ENCODE data around the gene RXRA. TPM values are rescaled to one million over a fixed set of nuclear protein-coding genes. Genes with fewer than 3 reads are reported as not detected.

Gene RXRA
- total RNA-seq, 2 experiments from 2014 or later, result 1.2 to 1.4 TPM

GRCh38 chr9:134403292-134403681 is 77.0 kb downstream of the RXRA start:
- no peak overlapping the region for H3K4me3 Mint-ChIP-seq
- POLR2A ChIA-PET, result no interaction called here
- CTCF ChIA-PET, result no interaction called here

GRCh38 chr9:134403682-134404301 is 77.5 kb downstream of the RXRA start:
- no peaks in the 10 kb centered on the region for H3K27me3 Mint-ChIP-seq
- H3K36me3 Mint-ChIP-seq (ENCODE audit: low read depth), result no peaks in the 10 kb centered on the region
- H3K9me3 Mint-ChIP-seq, result peaks cover 6% of the 10 kb centered on the region
- no peak overlapping the region for H3K4me3 Mint-ChIP-seq
- ChIA-PET POLR2A (no interaction called here), CTCF (interaction anchor here (0.6 kb wide), 1 partner anchor 112 kb away, joined by 3 read pairs; no protein-coding TSS in a partner anchor)
- peak; percentile 36 for DNase-seq
- peak overlapping the region; percentile 62 for H3K27ac Mint-ChIP-seq
- peaks cover 35% of the 10 kb centered on the region for H3K4me1 Mint-ChIP-seq

More at GRCh38 chr9:134403292-134403681, 77.0 kb downstream of the RXRA start:
- Mint-ChIP-seq H3K27ac (no peak overlapping the region), H3K27me3 (no peaks in the 10 kb centered on the region), H3K36me3 (ENCODE audit: low read depth) (no peaks in the 10 kb centered on the region), H3K9me3 (peaks cover 6% of the 10 kb centered on the region), H3K4me1 (peaks cover 35% of the 10 kb centered on the region)
- DNase-seq, result no peak

DNA sequence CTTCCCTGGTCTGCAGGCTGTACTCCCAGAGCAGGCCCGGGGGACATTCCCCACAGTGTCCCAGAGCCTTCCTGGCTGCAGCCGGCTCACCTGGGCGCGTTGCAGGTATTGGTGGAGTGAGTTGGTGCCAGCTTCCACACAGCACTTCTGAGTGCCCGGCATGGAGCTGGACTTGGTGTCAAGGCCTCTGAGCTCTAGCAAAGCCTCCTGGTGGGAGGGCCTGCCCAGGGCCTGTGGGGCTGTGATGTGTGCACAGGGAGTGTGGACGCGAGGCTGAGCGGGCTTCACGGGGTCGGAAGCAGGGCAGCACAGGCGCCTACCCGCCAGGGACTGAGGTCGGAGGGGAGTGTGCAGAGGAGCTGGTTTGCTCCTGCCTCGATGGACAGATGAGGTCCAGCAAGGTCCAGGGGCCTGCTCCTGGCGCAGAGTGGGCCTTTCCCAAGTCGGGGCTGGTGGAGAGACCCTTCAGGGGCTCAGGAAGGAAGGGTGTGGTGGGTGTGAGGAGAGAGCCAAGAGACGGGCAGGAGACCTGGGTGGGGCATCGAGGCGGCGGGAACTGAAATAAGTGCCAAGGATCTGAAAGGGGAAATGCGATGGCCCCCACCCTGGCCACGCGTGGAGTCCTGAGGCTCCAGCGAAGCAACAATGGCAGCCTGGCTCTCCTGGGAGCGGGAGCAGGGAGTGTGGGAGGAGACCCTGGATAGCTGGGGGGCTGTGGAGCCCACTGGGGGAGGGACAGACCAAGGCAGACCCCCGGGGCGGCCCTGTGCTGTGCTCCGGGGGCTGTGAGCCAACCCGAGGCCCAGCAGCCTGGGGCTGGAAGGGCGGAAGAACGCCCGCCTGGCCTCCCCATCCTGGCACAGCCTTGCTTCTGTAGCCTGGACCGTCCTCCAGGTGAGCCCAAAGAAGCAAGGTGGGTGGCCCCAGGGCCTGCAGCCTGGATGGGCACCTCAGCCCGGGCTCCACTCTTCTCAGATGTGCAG is 78.4 kb downstream of the RXRA start:
- peaks cover 35% of the 10 kb centered on the region for H3K4me1 Mint-ChIP-seq
- no peaks in the 10 kb centered on the region for H3K9me3 Mint-ChIP-seq
- peak overlapping the region; percentile 62 for H3K27ac Mint-ChIP-seq
- H3K27me3 Mint-ChIP-seq, result no peaks in the 10 kb centered on the region
- ChIA-PET POLR2A (no interaction called here), CTCF (interaction anchor here (0.6 to 2.6 kb wide), 2 partner anchors 8 to 111 kb away, joined by 3 to 9 read pairs; no protein-coding TSS in a partner anchor)
- no peak overlapping the region for H3K4me3 Mint-ChIP-seq
- DNase-seq, result no peak
- H3K36me3 Mint-ChIP-seq (ENCODE audit: low read depth), result no peaks in the 10 kb centered on the region

DNA sequence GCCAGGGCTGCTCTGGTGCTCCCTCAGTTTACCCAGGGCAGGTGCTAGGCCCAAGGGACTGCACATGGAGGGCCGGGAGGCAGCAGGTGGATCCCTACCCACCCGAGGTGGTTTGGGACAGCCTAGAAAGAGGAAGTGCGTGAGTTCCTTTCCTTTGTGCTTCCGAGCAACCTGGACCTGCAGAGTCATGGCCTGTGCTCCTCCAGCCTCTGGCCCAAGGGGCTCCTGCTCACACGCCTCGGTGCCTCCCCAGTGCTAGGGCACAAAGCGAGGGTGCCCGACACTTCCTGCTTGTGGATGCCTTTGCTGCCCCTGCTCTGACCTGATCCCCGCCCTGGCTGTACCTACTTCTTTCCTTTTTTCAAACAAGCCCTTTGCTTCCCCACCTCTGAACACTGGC is 79.3 kb downstream of the RXRA start:
- CTCF ChIA-PET, result interaction anchor here (0.7 to 2.6 kb wide), 2 partner anchors 8 to 372 kb away, joined by 3 to 9 read pairs; no protein-coding TSS in a partner anchor
- H3K27ac Mint-ChIP-seq, result peak overlapping the region; percentile 42

DNA sequence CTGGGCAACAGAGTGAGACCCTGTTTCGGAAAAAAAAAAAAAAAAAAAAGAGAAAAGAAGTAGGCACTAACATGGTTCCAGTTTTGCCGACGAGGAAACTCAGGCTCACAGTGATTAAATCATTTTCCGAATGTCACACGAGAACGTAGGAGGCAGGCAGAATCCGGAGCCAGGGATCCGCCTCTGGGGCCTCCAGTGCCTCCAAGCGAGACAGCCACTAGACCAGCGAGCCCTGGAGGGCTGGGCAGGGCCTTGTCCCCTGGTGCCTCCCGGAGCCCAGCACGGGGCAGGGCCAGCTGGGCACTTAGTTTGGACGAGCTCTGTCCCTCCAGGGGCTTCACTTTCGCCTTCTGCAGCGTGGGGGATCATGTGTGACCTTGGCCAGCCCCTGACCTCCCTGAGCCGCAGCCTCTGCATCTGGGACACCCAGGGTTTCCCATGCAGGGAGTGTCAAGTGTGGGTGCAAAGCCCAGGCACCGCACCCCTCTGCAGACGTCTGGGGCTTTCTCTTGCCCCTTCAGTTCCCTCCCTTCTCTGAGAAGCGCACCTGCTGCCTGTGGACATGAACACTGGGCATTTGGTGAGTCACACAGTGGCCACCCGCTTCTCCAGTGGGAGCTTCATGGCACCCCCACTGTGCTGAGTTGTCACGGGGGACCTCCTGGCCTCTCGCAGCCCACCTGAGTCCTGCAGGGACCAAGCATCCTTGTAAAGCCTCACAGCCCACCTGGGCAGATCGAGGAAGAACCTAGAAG is 80.3 kb downstream of the RXRA start:
- peaks cover 35% of the 10 kb centered on the region for H3K4me1 Mint-ChIP-seq
- H3K36me3 Mint-ChIP-seq (ENCODE audit: low read depth), result no peaks in the 10 kb centered on the region
- DNase-seq, result no peak
- no peaks in the 10 kb centered on the region for H3K27me3 Mint-ChIP-seq
- peak overlapping the region; percentile 62 for H3K4me3 Mint-ChIP-seq
- CTCF ChIA-PET, result interaction anchor here (0.7 to 2.6 kb wide), 7 partner anchors 9 to 371 kb away, joined by 3 to 9 read pairs (median 3); no protein-coding TSS in a partner anchor
- POLR2A ChIA-PET, result no interaction called here
- H3K27ac Mint-ChIP-seq, result peak overlapping the region; percentile 83
- no peaks in the 10 kb centered on the region for H3K9me3 Mint-ChIP-seq

More for the DNA sequence above, 79.3 kb downstream of the RXRA start:
- H3K4me3 Mint-ChIP-seq, result no peak overlapping the region
- H3K36me3 Mint-ChIP-seq (ENCODE audit: low read depth), result no peaks in the 10 kb centered on the region
- no peak for DNase-seq
- H3K27me3 Mint-ChIP-seq, result no peaks in the 10 kb centered on the region
- peaks cover 35% of the 10 kb centered on the region for H3K4me1 Mint-ChIP-seq
- no peaks in the 10 kb centered on the region for H3K9me3 Mint-ChIP-seq
- POLR2A ChIA-PET, result no interaction called here

DNA sequence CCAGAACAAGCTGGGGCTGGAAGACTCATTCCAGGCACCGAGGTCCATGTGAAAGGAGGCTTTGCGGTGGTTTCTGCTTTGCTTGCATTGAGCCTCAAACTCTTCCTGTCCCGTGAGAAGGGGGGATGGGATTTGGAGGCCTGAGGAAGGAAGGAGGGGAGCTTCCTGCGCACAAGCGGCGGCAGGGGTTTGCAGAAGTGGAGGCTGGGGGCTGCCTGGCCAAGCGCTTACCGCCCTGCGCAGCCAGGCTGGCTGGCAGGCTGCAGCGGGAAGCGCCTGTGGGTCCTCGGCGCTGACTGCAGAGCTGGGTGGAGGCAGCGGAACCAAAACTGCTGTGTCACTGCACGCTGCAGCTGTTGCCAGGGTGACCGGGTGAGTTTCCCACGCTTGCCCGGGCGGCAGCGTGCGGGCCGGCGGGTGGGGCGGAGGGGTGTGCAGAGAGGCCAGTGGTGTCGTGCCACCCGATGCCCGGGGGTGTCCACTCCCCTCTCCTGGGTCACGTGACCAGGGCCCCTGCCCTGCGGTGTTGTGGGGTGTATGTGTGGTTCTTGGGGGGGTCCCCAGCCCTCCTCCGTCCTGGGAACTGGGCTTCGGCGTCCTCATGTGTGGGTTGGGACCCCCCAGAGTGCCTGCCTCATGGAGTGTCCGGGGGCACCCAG is 81.0 kb downstream of the RXRA start:
- POLR2A ChIA-PET, result no interaction called here
- Mint-ChIP-seq H3K27ac (peak overlapping the region; percentile 83), H3K4me3 (peak overlapping the region; percentile 62)

DNA sequence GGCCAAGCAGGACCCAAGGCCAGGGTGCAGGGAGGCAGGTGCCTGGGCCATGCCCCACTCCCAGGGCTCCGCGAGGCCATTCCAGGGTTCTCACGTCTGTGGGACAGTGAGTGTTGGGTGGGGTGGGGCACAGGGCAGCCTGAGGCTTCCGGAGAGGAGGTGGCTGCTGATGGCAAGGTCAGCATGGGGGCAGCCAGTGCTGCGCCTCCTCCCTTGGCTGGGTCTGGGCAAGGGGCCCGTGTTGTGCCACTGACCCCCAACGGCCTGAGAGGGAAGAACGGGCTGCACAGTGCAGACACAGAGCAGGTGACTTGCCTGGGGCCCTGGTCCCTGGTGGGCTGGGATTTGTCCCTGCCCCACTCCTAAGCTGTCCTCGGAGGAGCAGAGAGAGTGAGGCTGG is 82.1 kb downstream of the RXRA start:
- H3K4me1 Mint-ChIP-seq, result peaks cover 35% of the 10 kb centered on the region
- no peaks in the 10 kb centered on the region for H3K27me3 Mint-ChIP-seq
- no peak for DNase-seq
- no peaks in the 10 kb centered on the region for H3K36me3 Mint-ChIP-seq (ENCODE audit: low read depth)
- no peaks in the 10 kb centered on the region for H3K9me3 Mint-ChIP-seq
- ChIA-PET POLR2A (no interaction called here), CTCF (interaction anchor here (0.6 kb wide), 1 partner anchor 12 kb away, joined by 3 read pairs; no protein-coding TSS in a partner anchor)
- no peak overlapping the region for H3K27ac Mint-ChIP-seq
- H3K4me3 Mint-ChIP-seq, result no peak overlapping the region

More for the DNA sequence above, 81.0 kb downstream of the RXRA start:
- Mint-ChIP-seq H3K36me3 (ENCODE audit: low read depth) (no peaks in the 10 kb centered on the region), H3K9me3 (no peaks in the 10 kb centered on the region), H3K4me1 (peaks cover 35% of the 10 kb centered on the region), H3K27me3 (no peaks in the 10 kb centered on the region)
- CTCF ChIA-PET, result interaction anchor here (0.7 to 2.6 kb wide), 6 partner anchors 8 to 50 kb away, joined by 3 to 9 read pairs (median 4); no protein-coding TSS in a partner anchor
- peak; percentile 84 for DNase-seq

GRCh38 chr9:134408939-134409737 is 82.9 kb downstream of the RXRA start:
- H3K27ac Mint-ChIP-seq, result no peak overlapping the region
- ChIA-PET CTCF (interaction anchor here (0.6 kb wide), 1 partner anchor 13 kb away, joined by 3 read pairs; no protein-coding TSS in a partner anchor), POLR2A (no interaction called here)
- H3K4me1 Mint-ChIP-seq, result peaks cover 27% of the 10 kb centered on the region
- H3K4me3 Mint-ChIP-seq, result no peak overlapping the region
- H3K9me3 Mint-ChIP-seq, result no peaks in the 10 kb centered on the region
- no peaks in the 10 kb centered on the region for H3K27me3 Mint-ChIP-seq
- no peaks in the 10 kb centered on the region for H3K36me3 Mint-ChIP-seq (ENCODE audit: low read depth)
- no peak for DNase-seq

DNA sequence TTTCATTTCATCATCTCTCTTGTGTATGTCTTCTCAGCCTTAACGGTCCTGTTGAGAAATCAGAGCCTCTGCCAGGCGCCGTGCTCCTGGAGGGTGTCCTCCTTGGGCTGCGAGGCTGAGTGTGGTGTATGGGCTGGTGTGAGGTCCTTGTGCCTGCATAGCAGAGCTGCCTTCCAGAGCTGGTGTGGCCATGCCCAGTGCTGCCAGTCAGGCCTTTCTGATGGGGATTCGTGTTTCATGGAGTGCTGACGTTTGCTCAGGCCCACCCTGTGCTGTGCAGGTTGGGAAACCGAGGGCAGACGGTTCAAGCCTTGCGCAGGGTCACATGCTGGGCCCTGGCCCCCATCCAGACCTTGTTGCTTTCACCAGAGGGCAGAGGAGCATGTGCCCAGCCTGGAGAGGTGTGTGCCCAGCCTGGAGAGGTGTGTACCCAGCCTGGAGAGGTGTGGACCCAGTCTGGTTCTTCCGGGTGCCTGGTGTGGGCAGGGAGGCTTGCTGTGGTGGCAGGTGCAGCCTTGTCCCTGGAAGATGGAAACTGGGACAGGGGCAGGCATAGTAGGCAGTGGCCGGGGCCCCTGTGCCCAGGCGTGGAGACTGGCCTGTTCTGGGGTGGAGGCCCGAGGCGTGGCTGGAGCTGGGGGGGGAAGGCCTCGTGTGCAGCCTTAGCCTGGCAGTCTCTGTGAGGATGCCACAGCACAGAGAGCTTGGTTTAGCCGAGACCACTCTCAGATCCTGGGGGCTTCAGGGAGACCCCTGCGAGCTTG is 84.0 kb downstream of the RXRA start:
- ChIA-PET POLR2A (no interaction called here), CTCF (interaction anchor here (0.7 to 1.8 kb wide), 2 partner anchors 18 to 26 kb away, joined by 3 to 6 read pairs; no protein-coding TSS in a partner anchor)

GRCh38 chr9:134410835-134411217 is 84.6 kb downstream of the RXRA start:
- no peak overlapping the region for H3K27ac Mint-ChIP-seq
- CTCF ChIA-PET, result interaction anchor here (0.7 to 1.8 kb wide), 2 partner anchors 19 to 25 kb away, joined by 3 to 6 read pairs; no protein-coding TSS in a partner anchor

More for the DNA sequence above, 84.0 kb downstream of the RXRA start:
- DNase-seq, result no peak
- no peaks in the 10 kb centered on the region for H3K9me3 Mint-ChIP-seq
- peaks cover 20% of the 10 kb centered on the region for H3K4me1 Mint-ChIP-seq
- H3K36me3 Mint-ChIP-seq (ENCODE audit: low read depth), result no peaks in the 10 kb centered on the region
- no peak overlapping the region for H3K27ac Mint-ChIP-seq
- no peak overlapping the region for H3K4me3 Mint-ChIP-seq
- H3K27me3 Mint-ChIP-seq, result no peaks in the 10 kb centered on the region

More at GRCh38 chr9:134410835-134411217, 84.6 kb downstream of the RXRA start:
- DNase-seq, result no peak
- no peaks in the 10 kb centered on the region for H3K36me3 Mint-ChIP-seq (ENCODE audit: low read depth)
- POLR2A ChIA-PET, result no interaction called here
- H3K9me3 Mint-ChIP-seq, result no peaks in the 10 kb centered on the region
- no peaks in the 10 kb centered on the region for H3K27me3 Mint-ChIP-seq
- H3K4me3 Mint-ChIP-seq, result no peak overlapping the region
- H3K4me1 Mint-ChIP-seq, result peaks cover 15% of the 10 kb centered on the region
